T1000 (cell line): ENCODE results near the gene FAM199X.
"Not testable (repeated sequence)": the region's sequence is repeated elsewhere in the genome, so short reads cannot be mapped to it uniquely, and the experiment has no call there.

Experiments
- DNase-seq: peaks from one replicate; lab custom pipeline; 2025; ENCODE audit warnings: mixed read lengths; lab: John Stamatoyannopoulos, UW

The FAM199X gene

DNA sequence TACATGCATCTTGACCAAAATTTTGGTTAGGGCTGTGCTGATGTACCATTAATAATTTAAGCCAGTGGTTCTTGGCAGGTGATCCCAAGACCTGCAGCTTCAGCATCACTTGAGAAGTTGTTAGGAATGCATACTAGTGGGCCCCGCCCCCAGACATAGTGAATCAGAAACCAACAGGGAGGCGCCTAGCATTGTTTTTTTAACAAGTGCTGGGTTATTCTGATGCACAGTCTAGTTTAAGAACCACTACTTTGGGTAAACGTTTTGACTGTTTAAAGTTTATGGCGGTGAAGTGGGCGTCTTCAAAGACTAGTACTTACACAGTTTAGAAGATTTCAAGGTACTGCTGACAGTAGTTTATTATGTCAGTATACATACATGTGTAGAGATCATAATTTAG lies 23.6 kb downstream of the FAM199X start:
- no peak for DNase-seq

DNA sequence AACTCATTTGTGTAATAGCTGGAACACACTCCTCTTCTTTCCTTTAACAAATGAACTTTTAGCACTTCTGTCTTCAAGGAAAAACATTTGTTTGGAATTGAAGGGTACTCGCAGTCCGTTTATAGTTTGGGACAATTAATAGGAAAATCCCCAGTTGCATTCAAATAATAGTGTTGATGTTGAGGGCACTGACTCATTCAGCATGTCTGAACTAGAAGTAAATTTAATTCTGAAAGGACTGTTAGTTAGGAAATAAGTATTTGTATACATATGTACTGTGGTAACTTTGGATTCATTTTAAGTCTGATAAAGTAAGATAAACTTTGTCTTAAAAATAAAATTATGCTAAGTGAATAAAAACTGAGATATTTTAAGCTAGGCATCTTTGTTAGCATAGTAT lies 27.2 kb downstream of the FAM199X start:
- DNase-seq = no peak

DNA sequence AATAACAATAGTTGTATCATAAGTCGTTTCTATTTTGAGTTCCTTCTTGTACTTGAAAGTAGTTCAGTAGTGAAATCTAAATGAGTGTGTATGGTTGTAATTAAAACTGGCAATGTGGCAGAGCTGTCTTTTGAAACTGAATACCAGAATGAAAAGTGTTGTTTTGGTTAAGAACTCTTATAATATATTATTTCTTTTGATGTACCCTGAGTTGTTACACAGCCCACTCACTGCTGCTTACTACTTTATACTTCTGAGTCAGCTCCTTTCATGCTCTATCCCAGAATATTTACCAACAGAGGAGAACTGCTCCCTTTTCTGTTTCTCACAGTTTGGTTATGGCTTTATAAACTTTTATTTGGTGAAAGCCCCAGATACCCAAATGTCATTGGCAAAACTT lies 28.8 kb downstream of the FAM199X start:
- no peak for DNase-seq

GRCh38 chrX:104195489-104196084 lies 29.3 kb downstream of the FAM199X start:
- no peak for DNase-seq

DNA sequence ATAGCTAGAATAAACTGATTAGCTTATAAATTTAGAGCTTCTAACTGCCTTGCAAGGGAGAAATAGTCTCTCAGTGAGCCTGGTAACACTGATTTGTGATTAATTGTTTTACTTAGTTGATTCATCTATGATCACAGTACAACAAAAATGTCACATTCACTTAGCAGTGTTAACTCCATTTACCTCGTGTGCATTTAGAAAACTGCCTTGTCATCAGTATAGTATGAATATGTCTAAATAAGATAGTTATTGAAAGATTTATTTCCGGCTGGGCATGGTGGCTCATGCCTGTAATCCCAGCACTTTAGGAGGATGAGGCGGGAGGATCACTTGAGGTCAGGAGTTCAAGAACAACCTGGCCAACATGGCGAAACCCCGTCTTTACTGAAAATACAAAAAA lies 39.3 kb downstream of the FAM199X start:
- no peak for DNase-seq

DNA sequence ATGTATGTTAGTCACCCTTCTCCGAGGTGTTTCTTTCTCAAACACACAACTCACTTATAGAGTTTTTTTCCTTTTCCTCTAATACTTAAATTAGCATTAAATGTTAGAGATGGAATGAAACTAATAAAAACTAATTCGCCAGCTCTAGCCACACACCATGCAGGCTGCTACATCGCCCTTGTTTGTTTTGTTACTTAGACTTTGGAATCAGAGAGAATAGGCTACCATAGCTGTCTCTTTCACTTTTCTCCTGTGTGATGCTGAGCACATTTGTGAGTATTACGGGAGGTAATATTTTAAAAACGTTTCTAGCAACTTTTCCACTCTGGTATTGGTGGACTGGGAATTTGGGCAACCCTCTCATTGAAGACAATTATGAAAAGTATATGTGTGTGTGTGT lies 44.9 kb downstream of the FAM199X start:
- no peak for DNase-seq

DNA sequence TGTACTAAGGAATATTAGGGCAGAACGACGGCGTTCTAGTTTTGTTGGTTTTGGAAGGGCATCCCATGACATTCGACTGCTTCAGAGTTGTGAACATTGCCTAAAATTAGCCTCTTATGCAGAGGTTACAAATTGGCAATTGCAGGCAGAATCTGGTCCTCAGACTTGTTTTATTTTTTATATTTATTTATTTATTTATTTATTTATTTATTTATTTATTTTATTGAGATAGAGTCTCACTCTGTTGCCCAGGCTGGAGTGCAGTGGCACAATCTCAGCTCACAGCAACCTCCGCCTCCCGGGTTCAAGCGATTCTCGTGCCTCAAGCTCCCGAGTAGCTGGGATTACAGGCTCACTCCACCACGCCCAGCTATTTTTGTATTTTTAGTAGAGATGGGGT lies 63.8 kb downstream of the FAM199X start:
- not testable (repeated sequence) for DNase-seq
